Cardiac fibroblast (primary cell): ENCODE data around the gene EFCAB12.

ENCODE experiments used
- DNase-seq, 2 donors: peaks; one replicate each; pipeline versions ENCODE4 v3.0.0 to v3.0.0-alpha.2; 2010; ENCODE audit warnings: low read depth in 2 of 2
- H3K4me3 ChIP-seq, 2 donors: replicated peaks in 1 of 2; 1 replicate in 1 of 2; 2 replicates in 1 of 2; pipeline ENCODE4 v1.5.1; 2011; ENCODE audit warnings: low read depth in 2 of 2, low read length in 2 of 2, mild to moderate bottlenecking in 2 of 2, moderate library complexity in 1 of 2
- TF ChIP-seq, protein P1 (sequence below): IDR thresholded peaks from one replicate; pipeline ENCODE4 v1.5.1; 2011; ENCODE audit warnings: low read depth, mild to moderate bottlenecking, low read length, inconsistent platforms

EFCAB12 gene

DNA sequence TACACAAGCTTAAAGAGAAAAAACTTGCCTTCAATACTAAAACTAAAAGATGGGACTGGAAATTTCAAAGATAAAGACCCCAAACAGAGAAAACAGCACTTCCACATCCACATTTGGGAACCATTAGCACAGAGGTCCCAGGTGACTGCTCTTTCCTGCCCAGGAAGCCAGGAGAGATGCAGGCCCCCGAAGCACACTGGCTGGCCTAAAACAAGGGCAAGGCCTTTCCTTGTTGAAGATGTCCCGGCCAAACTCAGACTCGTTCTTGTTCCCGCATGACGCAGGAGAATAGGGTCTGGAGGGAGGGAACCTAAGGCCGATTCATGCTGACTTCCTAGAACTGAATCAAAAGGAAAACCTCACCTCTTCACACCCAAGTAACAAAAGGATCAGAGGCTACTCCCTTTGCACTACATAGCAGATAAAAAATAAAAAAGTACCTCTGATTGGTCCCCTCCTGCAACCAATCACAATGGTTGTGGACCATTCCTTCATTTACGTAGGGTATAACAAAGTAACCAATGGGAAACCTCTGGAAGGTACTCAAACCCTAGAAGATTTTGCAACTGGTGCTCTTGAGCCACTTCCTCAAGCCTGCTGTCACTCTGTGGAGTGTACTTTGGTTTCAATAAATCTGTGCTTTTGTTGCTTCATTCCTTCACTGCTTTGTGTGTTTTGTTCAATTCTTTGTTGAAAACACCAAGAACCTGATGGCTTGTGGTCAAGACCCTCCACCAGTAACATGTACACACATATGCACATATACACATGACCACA is 48.7 kb downstream of the EFCAB12 start:
- DNase-seq = no peak
- TF ChIP-seq, protein P1, sequence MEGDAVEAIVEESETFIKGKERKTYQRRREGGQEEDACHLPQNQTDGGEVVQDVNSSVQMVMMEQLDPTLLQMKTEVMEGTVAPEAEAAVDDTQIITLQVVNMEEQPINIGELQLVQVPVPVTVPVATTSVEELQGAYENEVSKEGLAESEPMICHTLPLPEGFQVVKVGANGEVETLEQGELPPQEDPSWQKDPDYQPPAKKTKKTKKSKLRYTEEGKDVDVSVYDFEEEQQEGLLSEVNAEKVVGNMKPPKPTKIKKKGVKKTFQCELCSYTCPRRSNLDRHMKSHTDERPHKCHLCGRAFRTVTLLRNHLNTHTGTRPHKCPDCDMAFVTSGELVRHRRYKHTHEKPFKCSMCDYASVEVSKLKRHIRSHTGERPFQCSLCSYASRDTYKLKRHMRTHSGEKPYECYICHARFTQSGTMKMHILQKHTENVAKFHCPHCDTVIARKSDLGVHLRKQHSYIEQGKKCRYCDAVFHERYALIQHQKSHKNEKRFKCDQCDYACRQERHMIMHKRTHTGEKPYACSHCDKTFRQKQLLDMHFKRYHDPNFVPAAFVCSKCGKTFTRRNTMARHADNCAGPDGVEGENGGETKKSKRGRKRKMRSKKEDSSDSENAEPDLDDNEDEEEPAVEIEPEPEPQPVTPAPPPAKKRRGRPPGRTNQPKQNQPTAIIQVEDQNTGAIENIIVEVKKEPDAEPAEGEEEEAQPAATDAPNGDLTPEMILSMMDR = no peak
- H3K4me3 ChIP-seq = no peak overlapping the region

- H3K4me3 ChIP-seq = no peak overlapping the region
- no peak for DNase-seq
- TF ChIP-seq, protein P1 = no peak
These were observed 49.5 kb downstream of the EFCAB12 start for GRCh38 chr3:129378949-129379348.

- DNase-seq = no peak
- H3K4me3 ChIP-seq = no peak overlapping the region
- TF ChIP-seq, protein P1 = no peak
These were observed 50.8 kb downstream of the EFCAB12 start for GRCh38 chr3:129377615-129378014.

DNA sequence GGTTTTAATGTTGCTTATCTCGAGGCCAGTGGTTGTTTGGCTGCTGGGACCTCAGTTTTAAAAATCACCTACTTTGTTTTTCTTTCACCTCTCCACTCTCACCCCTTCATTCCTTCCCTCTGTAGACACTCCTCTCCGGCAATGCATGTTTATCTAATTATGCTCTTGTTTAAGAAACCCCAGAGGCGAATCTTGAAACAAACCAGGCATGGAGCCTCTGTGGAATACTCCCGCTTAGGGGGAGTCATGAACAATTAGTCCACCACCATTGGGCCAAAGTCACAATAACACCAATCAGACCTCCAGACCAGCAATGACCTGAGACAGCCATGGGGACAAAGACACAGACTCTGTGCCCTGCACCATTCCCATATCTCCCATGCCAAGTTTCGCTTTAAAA is 53.3 kb downstream of the EFCAB12 start:
- no peak overlapping the region for H3K4me3 ChIP-seq
- TF ChIP-seq, protein P1 = no peak
- no peak for DNase-seq

DNA sequence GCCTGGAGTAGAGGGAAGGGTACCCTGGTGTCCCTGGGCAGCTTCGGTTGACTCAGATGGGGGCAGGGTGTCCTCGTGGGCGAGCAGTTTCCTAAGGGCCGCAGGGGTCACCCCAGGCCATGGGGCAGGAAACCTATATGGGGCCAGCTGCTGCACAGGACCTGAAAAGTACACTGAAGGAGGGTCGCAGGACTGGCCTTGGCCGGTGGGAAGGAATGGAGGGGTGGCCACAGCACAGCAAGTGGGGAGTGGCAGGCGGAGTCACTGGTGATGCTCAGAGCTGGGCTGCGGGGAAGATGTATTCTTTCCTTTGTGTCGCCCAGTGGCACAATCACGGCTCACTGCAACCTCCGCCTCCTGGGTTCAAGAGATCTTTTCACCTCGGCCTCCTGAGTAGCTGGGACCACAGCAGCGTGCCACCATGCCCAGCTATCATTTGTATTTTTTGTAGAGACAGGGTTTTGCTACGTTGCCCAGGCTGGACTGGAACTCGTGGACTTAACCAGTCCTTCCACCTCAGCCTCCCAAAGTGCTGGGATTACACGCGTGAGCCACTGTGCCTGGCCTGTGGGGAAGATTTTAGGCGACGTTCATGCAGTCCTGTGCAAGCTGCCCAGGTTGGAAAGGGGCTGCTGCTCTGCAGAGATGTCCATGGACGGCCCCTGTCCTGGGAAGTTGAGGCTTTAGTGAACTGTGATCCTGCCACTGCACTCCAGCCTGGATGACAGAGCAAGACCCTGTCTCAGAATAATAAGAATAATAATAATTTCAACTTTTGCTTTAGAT is 57.2 kb downstream of the EFCAB12 start:
- DNase-seq = no peak
- TF ChIP-seq, protein P1 = no peak
- no peak overlapping the region for H3K4me3 ChIP-seq

DNA sequence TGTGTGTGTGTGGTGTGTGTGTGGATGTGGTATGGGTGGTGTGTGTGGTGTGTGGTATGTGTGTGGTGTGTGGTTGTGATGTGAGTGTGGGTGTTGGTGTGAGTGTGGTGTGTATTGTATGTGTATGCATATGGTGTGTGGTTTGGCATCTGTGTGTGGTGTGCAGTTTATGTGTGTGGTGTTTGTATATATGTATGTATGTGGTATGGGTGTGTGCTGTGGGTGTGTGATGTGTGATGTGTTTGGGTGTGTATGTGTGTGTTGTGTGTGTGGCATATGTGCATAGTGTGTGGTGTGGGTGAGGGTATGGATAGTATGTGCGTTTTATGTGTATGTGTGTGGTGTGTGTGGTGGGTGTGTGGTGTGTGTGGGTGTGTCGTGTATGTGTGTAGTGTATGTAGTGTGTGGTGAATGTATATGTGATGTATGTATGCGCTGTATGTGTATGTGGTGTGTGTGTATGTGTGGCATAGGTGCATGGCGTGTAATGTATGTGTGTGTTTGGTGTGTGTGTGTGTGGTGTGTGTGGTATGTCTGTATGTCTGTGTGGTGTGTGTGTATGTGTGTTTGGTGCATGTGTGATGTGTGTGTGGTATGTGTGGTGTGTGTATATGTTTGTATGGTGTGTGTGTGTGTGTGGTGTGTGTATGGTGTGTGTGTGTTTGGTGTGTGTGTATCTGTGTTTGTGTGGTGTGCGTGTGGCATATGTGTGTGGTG is 58.0 kb downstream of the EFCAB12 start:
- DNase-seq = no peak
- H3K4me3 ChIP-seq = no peak overlapping the region
- TF ChIP-seq, protein P1 = no peak
